ENCODE data around the gene NPM1.
A peak's percentile ranks its signal among the peaks of the same experiment; 100 is the strongest.
"Not testable (repeated sequence)": the region's sequence is repeated elsewhere in the genome, so short reads cannot be mapped to it uniquely, and the experiment has no call there.

The NPM1 gene

GRCh38 chr5:171387345-171387969 lies at the start of gene NPM1:
Gene NPM1 (plus strand): TSS chr5:171387849. CDS start chr5:171387949, 100 bp downstream.
- peak; percentile 97 to 98 for DNase-seq (ENCODE audit: low read depth in 2 of 2)

GRCh38 chr5:171340042-171340441 lies 47.6 kb upstream of the NPM1 start:
- DNase-seq (ENCODE audit: low read depth in 2 of 2), result no peak

GRCh38 chr5:171340491-171340890 lies 47.2 kb upstream of the NPM1 start:
- no peak for DNase-seq (ENCODE audit: low read depth in 2 of 2)

GRCh38 chr5:171342362-171343111 lies 45.1 kb upstream of the NPM1 start:
- peak in 1 of 2 donors; percentile 22 for DNase-seq (ENCODE audit: low read depth in 2 of 2)

- DNase-seq (ENCODE audit: low read depth in 2 of 2), result no peak
Measured at GRCh38 chr5:171344936-171345608, 42.6 kb upstream of the NPM1 start.

- DNase-seq (ENCODE audit: low read depth in 2 of 2), result no peak
Measured at GRCh38 chr5:171351536-171352073, 36.0 kb upstream of the NPM1 start.

- DNase-seq (ENCODE audit: low read depth in 2 of 2), result peak in 1 of 2 donors; percentile 12
Measured at GRCh38 chr5:171355302-171355724, 32.3 kb upstream of the NPM1 start.

GRCh38 chr5:171357843-171358242 lies 29.8 kb upstream of the NPM1 start:
- DNase-seq (ENCODE audit: low read depth in 2 of 2), result no peak

- not testable (repeated sequence) for DNase-seq (ENCODE audit: low read depth in 2 of 2)
Measured at GRCh38 chr5:171361151-171361550, 26.5 kb upstream of the NPM1 start.

- not testable (repeated sequence) for DNase-seq (ENCODE audit: low read depth in 2 of 2)
Measured at GRCh38 chr5:171363249-171363648, 24.4 kb upstream of the NPM1 start.

- DNase-seq (ENCODE audit: low read depth in 2 of 2), result no peak
Measured at GRCh38 chr5:171363846-171364245, 23.8 kb upstream of the NPM1 start.

- DNase-seq (ENCODE audit: low read depth in 2 of 2), result no peak
Measured at GRCh38 chr5:171365351-171365750, 22.3 kb upstream of the NPM1 start.

- DNase-seq (ENCODE audit: low read depth in 2 of 2), result no peak
Measured at GRCh38 chr5:171366645-171367044, 21.0 kb upstream of the NPM1 start.

- no peak for DNase-seq (ENCODE audit: low read depth in 2 of 2)
Measured at GRCh38 chr5:171367424-171368370, 20.0 kb upstream of the NPM1 start.

GRCh38 chr5:171369056-171369455 lies 18.6 kb upstream of the NPM1 start:
- DNase-seq (ENCODE audit: low read depth in 2 of 2), result no peak

GRCh38 chr5:171369898-171370297 lies 17.8 kb upstream of the NPM1 start:
- no peak for DNase-seq (ENCODE audit: low read depth in 2 of 2)

- not testable (repeated sequence) for DNase-seq (ENCODE audit: low read depth in 2 of 2)
Measured at GRCh38 chr5:171370881-171371280, 16.8 kb upstream of the NPM1 start.

GRCh38 chr5:171371326-171371725 lies 16.3 kb upstream of the NPM1 start:
- DNase-seq (ENCODE audit: low read depth in 2 of 2), result no peak

- DNase-seq (ENCODE audit: low read depth in 2 of 2), result no peak
Measured at GRCh38 chr5:171379961-171380360, 7.7 kb upstream of the NPM1 start.

GRCh38 chr5:171384416-171384815 lies 3.2 kb upstream of the NPM1 start:
- not testable (repeated sequence) for DNase-seq (ENCODE audit: low read depth in 2 of 2)

- DNase-seq (ENCODE audit: low read depth in 2 of 2), result not testable (repeated sequence)
Measured at GRCh38 chr5:171384999-171385398, 2.6 kb upstream of the NPM1 start.

All from stimulated activated CD4-positive, alpha-beta T cell treated with anti-CD3 and anti-CD28 coated beads, Interleukin-15, amount 100 ng/mL, for 48 hours (primary cell).